Measurements from ENCODE around the gene LGI1.

GRCh38 chr10:93710333-93710909 is 47.3 kb upstream of the LGI1 start:
- TF ChIP-seq EZH2phosphoT487 (IDR thresholded peaks at IDR 0.05; ENCODE audit: insufficient read depth, low read depth) = no peak
- no peak for TF ChIP-seq EZH2 (IDR thresholded peaks at IDR 0.05; ENCODE audit: insufficient read depth, poor library complexity, severe bottlenecking)
